Umbilical cord (tissue), 2 donors: ENCODE results near the gene RPTOR. TPM values are rescaled to one million over a fixed set of nuclear protein-coding genes. Genes with fewer than 3 reads are reported as not detected.
"Not testable (repeated sequence)": the region's sequence is repeated elsewhere in the genome, so short reads cannot be mapped to it uniquely, and the experiment has no call there.

Source experiments
- DNase-seq: peaks from one replicate; pipeline ENCODE4 v3.0.0-alpha.2; 2015; ENCODE audit warnings: low spot score
- total RNA-seq: library from RNA; depleted of rRNA; stranded (reverse); fragments of >200 nt; gene quantifications from one replicate; pipeline ENCODE4 v1.2.3, GENCODE V29; 2014; ENCODE audit warnings: low replicate concordance; ENCODE audit not compliant: insufficient read depth

Gene RPTOR
- total RNA-seq, 1 donor from 2014 or later = 19.7 TPM

DNA sequence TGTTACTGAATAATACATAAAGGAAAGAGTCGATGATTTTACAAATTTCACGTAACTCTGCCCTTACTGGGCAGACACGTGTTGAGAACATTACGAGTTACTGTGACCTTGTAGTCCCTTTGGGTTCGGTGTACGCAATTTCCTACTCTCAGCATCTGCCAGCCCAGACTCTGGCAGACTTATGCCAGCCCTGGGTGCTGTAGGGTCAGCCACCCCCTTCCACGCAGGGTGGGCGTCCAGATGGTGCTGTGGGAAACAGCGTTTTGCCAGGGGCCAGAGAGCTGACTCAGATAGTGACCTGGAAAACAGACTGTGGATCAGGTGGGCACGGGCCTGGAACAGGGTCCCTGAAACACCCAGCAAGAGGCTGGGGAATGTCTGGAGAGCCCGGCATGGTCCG lies 148.9 kb downstream of the RPTOR start:
- no peak for DNase-seq

DNA sequence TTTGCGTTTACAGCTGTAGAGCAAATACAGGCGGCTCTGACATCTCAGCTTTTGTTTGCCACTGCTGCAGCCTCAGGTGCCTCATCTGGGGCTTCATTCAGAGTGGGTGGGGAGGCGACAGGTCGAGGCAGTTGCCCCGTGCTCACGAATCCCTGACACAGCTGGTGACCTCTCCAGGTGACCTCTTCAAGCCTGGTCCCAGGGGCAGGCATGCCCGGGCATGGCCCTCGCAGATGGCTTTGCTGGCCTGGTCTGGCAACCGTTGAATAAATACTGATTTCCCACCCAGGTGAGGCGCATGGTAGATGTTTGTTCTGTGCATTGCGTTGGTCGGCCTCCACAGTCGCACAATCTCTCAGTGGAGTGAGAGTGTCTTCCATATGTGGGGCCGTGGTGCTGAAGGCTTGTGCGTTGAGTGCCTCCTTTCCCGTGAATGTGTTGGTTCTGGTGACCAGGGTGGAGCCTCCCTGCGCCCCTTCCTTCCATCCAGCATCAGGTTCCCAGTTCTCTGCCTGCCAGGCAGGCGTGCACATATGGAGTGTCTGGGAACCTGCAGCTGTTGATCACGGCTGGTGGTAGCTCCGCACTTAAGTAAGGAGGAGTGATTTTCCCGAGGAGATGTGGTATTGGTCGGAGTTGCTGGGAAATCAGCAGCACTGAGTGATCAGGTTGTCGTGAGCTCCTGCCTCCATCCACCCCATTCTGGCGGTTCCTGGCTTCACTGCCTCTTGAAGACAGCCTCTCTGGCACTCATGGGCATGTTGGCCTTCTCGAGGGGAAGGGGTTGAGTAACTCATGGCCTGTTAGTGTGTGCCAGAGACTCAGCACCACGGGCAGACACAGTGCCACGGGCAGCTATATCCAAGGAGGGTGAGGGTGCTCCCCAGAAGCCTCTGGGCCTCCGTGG lies 149.7 kb downstream of the RPTOR start:
- no peak for DNase-seq

DNA sequence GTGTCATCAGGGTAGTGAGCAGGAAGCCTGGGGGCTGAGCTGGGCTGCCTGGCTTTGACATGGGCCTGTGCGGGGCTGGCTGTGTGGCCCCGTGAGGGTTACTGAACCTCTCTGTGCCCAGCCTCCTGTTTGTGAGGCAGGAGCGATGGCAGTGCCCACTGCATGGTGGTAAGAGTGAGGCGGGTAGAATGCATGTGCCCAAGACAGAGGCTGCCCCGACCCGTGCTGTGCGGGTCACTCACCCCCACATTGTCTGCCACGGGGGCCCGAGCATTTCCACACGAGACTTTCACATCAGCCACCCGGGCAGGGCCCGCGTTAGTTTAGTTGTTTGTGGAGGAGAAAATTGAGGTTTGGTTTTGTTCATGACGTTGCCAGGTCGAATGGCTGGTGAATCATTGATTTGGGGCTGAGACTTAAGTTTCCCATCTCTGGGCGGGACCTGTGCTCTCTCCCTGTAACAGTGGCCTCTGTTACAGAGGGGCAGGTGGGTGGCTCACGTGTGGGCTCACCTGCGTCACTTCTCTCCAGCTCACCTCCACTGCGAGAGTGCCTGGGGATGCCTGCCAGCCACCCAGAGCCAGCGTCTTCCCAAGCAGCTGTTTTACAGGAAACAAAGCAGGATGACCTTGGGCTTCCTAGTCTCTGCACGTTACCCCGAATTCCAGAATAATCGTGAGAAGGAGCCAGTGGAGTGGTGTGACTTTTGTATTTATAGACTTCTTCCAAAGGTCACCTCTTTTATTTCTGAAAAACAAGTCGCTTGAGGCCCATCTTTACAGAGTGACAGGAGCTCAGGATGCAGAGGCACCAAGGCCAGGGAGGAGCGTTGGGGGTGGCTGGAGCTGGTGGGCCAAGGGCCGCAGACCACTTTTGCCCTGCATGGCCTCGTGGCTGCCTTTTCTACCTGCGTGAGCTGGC lies 150.6 kb downstream of the RPTOR start:
- no peak for DNase-seq

DNA sequence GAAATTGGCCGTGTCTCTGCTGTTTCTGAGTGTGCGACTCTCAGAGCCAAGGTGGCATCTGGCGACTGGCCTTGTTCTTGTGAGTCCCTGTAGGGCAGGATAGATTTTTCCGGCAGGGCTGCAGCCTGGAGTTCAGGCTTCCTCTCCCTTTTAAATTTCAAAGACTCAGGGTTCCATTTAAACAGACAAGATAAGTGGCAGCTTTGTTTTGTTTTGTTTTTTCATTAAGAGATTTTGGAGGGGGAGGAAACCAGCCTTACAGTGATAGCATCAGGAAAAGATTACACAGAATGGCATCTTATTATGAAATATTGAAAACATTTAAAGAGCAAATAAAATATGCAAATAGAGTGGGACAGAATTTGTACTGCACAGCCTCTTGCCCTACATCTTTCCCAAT lies 151.3 kb downstream of the RPTOR start:
- DNase-seq = no peak

DNA sequence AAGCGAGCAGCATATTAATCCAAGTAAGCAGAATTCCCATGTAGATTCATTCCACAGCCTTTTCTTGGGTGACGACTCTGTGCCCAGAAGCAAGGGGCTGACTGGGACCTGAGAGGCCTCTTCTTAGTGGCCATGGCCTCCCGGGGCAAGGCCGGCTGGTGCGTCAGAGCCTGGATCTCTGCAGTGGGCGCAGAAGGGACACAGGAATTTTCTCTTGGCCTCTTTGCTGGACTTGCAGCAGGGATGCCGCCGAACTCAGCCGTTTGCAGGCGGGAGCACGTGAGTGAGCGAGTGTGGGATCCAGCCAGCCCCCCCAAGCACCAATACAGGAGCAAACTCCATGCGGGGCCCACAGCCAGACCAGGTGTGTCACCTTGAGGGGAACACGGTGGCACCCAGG lies 151.8 kb downstream of the RPTOR start:
- no peak for DNase-seq

DNA sequence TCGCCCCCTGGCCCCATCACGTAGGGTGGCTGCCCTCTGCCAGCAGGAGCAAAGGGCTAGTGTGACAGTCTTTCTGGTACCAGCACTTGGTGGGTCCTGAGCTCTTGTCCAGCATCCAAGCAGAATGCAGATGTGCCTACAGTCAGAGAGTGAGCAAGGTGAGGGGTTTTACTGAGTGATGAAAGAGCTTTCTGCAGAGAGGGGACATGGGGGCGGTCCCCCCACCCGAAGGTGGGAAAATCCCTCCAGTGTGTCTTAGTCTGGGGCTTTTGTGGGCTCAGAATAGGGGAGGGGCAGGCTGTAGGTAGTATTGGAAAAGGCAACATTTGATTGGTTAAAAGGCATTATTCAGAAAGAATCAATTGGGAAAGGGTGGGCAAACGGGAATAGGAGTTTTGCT lies 152.3 kb downstream of the RPTOR start:
- DNase-seq = no peak

DNA sequence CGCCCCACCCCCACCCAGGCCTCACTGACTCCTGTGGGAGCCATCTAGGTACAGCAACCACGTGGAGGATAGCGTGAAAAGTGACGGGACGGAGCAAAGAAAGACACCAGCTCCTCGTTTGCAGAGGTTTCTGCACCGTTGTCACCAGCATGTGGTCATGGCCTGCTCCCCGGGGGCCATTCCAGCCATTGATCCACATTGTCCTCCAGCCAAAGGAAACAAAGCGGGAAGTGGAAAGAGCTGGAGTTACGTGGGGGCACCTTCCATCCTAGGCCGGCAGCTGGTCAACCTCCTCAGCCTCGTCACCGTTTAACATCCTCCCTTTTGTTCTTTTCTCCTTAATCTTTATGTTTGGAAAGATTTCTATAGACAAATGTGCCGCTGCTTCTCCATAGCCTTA lies 153.7 kb downstream of the RPTOR start:
- DNase-seq = no peak

DNA sequence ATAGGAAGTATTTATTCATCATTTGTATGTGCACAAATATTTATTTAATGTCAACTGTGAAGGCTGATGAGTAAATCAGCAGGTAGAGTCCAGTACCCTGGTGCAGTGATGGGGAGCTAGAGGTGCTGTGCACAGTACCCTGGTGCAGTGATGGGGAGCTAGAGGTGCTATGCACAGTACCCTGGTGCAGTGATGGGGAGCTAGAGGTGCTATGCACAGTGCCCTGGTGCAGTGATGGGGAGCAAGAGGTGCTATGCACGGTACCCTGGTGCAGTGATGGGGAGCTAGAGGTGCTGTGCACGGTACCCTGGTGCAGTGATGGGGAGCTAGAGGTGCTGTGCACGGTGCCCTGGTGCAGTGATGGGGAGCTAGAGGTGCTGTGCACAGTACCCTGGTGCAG lies 154.6 kb downstream of the RPTOR start:
- not testable (repeated sequence) for DNase-seq

DNA sequence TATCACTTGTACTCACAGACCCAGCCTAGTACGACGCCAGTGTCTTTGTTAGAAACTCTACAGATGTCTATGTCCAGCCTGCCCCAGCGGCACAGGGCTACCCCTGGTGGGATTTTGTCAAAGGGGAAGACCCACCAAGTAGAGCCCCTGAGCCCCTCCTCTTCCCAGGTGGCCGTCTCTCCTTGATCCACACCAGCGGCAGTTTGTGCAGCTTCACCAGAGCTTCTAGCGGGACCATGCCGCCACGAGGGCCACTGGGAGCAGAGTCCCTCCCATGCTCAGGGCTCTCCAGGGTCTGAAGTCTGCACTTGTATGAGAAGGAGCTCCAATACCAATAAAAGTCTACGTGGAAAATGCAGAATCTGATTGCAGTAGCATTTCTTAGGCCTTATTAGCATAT lies 157.1 kb downstream of the RPTOR start:
- DNase-seq = no peak

DNA sequence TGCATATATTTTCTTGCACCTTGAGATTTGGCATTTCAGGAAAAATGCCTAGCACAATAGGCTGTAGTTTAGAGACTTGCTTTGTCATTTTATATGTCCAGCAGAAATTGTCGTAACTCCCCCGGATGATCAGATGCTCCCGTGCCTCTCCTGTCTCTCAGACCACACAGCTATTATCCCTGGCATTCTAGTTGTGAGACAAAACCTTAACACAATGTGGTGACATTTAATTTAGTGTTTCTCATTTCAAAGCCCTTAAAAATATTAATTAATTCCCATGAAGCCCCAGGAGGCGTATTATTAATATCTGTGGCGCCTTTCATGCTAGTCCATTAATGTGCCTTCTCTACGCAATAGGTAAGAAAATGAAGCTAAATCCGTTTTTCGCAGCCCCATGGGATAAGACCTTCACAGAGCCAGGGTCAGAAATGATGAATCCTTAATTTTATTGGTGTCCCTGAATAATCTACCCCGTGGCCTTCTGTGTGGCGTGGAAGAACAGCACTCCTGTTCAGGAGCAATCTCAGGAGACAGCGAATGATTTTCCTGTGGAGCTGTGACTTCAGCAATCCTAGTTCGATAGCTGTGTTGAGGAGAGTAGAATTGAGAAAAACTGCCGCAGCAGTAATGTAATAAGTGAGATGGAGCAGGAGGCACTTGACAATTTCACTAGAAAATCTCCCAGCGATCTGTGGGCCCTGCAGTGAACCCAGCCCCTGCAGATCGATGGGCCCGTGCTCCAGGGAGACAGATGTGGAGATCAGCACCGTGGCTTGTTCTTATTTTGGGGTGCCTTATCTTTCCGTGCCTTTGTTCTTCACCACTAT lies 157.9 kb downstream of the RPTOR start:
- no peak for DNase-seq

DNA sequence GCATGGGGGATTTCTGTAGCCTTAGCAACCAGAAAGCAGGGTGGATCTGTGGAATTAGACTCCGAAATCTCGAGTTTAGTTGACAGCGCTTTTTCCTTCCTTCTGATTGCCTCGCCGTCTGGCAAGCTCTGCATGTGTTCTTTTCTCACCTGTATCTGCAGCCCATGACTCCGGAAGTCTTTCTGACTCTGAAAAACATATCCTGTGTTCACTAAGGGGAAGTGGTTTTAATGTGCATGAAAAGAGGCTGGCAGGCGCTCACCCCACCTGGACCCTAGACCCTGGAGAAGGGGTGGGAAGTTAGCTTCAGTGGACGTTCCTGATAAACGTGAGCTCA lies 158.5 kb downstream of the RPTOR start:
- peak; percentile 22 for DNase-seq

DNA sequence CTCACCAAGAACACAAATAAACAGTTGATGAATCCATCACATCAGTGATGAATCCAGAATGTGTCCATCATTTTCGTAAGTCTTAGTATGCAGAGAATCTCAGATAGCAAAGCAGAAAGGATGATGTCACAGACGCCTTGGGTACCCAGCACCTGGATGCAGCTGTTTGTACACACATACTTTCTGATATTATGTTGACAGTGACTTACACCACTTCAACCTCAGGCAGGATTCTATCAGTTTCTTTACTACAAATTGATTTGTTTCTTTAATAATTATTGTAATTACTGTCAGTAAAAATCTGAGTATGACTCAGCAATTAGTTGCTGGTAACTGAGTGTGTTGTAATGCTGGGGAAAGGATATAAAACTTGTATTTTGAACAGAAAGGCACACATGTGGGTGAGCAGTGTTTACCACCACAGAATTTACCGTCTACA lies 159.8 kb downstream of the RPTOR start:
- DNase-seq = no peak

DNA sequence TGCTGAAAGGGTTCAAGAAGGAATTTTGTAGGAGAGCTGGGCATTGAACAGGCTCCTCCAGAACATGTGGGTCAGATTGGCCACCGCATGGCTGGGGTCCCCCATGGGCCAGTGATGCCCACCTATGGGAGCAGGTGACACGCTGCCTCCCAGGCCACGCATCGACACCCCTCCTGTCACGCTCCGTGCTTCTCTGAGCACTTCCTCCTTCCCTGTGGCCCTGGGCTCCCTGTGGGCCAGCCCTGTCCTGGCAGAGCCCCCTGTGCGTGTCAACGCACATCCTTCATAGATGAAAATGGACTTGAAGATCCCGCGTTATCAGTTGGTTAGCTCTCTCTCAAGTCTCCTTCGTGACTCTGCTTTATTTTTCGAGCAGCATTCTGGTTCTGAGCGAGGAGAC lies 160.3 kb downstream of the RPTOR start:
- DNase-seq = no peak

DNA sequence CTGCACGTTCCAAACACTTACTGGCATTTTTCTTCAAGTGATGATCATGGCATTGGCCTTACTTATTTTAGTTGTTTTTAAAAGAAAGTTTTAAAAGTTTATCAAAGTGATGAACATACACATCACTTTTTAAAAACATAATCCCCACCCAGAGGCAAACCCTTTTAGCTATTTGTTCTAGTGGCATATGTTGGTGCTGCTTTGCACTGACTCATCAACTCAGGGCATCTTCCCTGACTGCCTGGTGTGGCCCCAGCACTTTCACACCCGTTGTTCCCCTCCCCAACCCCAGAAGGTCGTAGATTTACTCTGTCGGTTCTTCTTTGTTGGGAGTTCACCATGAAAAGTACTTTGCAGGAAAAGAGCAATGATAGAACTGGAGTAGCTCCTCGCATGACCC lies 161.3 kb downstream of the RPTOR start:
- no peak for DNase-seq

DNA sequence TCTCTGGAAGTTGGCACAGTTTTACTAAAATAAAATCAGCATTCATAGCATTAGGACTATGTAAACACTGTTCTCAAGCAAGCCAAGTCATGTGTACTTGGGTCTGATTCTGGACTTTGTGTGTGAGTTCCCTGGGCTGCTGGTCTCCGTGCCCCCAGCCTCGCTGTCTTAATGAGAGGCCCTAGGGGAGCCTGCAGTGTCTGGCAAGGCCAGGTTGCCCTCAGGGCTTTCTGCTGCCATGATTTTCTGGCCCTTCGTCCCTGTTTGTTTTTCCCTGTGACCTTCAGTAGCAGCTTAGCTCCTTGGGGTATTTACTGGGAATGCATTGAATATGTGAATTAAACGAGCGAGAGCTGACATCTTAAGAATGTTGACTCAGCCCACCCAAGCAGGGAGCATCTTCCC lies 161.8 kb downstream of the RPTOR start:
- no peak for DNase-seq

DNA sequence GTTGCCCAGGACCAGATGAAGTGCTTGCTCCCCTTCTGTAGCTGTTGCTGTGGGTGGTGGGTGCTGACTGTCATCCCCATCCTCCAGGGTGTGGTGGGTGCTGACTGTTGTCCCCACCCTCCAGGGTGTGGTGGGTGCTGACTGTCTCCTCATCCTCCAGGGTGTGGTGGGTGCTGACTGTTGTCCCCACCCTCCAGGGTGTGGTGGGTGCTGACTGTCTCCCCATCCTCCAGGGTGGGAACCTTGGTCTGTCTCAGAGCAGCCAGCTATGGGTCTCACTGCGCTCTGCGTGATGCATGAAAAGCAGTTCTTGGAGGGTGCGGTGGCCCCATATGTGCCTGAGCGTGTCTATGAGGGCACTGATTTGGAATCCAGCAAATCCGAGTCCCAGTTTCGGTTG lies 163.8 kb downstream of the RPTOR start:
- DNase-seq = no peak

DNA sequence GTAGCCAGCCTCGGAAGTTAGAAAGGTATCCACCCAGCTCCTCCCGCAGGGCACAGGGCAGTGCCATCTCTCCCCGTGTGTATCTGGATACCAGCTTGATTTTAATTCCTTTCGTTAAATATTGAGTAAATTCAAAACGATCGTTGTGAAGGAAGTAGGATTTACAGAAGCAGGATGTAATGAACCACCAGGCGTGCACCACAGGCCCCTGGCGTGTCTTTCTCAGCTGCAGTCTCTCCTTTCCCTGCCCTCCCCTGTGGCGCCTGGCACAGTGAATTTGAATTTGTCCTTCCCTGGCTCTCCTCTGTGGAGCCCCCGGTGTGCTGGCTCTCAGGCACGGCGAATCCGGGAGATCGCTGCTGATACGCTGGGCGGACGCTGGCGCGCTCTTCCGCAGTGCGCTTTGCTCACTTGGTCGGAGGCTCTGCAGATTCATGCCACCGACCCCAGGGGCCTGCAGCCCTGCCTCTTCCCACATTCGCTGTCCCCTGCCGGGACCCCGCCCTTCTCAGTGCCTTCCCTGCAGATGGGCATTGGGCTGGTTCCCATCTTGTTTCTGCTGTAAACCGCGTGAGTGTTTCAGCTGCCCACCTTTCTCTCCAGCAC lies 164.6 kb downstream of the RPTOR start:
- DNase-seq = no peak

DNA sequence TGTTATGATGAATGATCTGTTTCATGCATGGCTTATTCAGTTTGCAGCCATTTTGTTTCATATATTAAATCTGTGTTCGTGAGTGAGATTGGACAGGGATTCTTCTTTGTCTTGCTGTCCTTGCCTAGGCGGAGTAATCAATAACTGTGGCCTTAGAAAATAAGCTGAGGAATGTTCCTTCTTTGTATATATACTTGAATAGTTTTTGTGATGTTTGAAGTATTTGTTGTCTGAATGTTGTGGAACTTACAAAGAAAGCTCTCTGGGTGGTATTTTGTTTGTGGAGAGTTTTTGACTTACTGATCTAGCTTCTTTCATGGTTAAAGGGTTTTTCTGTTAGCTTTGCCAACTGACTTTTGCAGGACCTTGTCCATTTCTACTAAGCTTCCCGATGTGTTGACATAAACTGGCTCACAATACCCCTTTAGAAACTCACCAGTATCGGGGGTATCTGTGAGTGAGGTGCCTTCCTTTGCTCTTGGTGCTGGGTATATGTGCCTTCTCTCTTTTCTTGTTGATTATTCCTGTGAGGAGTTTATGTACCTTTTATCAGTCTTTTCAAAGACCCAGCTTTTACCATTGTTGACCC lies 166.2 kb downstream of the RPTOR start:
- DNase-seq = no peak

DNA sequence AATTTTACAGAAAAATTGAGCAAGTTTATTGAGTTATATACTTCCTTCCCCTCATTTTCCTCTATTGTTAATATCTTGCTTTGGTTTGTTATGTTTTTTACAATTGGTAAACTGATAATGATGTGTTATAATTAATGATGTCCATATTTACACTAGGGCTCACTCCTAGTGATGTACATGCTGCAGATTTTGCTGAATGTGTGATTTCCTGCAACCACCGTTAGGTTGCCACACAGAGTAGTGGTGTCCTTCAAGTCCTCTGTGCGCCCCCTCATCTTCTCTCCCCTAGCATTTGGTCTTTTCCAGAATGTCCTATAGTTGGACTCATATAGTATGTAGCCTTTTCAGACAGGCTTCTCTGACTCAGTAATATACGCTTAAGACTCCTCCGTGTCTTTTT lies 167.5 kb downstream of the RPTOR start:
- no peak for DNase-seq

DNA sequence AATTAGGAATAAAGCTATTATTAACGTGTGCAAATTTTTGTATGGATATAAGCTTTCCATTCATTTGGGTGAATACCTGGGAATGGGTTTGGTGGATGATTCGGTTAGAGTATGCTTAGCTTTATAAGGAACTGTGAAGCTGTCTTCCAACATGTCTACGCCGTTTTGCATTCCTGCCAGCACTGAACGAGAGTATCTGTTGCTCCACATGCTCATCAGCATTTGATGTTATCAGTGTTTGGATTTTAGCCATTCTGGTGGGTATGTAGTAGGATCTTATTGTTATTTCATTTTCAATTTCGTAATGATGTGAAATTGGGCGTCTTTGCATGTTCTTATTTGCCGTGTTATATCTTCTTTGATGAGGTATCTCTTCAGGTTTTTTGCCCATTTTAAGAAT lies 168.0 kb downstream of the RPTOR start:
- no peak for DNase-seq
